Measurements from ENCODE around the gene HOXA3. TPM values are rescaled to one million over a fixed set of nuclear protein-coding genes. Genes with fewer than 3 reads are reported as not detected.

HOXA3 gene
- total RNA-seq, 1 experiment from 2014 or later, result 22.6 TPM

GRCh38 chr7:27200761-27201579, 48.6 kb upstream of the HOXA3 start:
- intact Hi-C loops (cut with micrococcal nuclease; ENCODE audit: unreplicated experiment), result loop anchor here (2.0 kb wide), 1 partner anchor 404 kb away; no protein-coding TSS in a partner anchor
- POLR2A ChIA-PET, result no interaction called here
- H3K4me3 Mint-ChIP-seq (ENCODE audit: unreplicated experiment), result peak overlapping the region; percentile 84
- H3K27me3 Mint-ChIP-seq (ENCODE audit: insufficient read depth, unreplicated experiment), result peaks cover 16% of the 10 kb centered on the region
- H3K9me3 Mint-ChIP-seq (ENCODE audit: unreplicated experiment), result no peaks in the 10 kb centered on the region
- no peaks in the 10 kb centered on the region for H3K36me3 Mint-ChIP-seq (ENCODE audit: insufficient read depth, unreplicated experiment)
- Histone ChIP-seq H3K4me1 (peaks cover 8% of the 10 kb centered on the region), H3K4me3 (ENCODE audit: low read depth, low read length) (peak overlapping the region; percentile 59), H3K27me3 (replicated peaks; ENCODE audit: control insufficient read depth, insufficient read depth, low read length) (peaks cover 2% of the 10 kb centered on the region), H3K36me3 (ENCODE audit: control insufficient read depth, insufficient read depth, low read length) (no peaks in the 10 kb centered on the region), H3K9me3 (no peaks in the 10 kb centered on the region)
- CTCF ChIA-PET, result interaction anchor here (0.5 to 1.5 kb wide), 3 partner anchors 405 to 720 kb away, joined by 3 to 8 read pairs (median 8); no protein-coding TSS in a partner anchor
- TF ChIP-seq, protein P1, sequence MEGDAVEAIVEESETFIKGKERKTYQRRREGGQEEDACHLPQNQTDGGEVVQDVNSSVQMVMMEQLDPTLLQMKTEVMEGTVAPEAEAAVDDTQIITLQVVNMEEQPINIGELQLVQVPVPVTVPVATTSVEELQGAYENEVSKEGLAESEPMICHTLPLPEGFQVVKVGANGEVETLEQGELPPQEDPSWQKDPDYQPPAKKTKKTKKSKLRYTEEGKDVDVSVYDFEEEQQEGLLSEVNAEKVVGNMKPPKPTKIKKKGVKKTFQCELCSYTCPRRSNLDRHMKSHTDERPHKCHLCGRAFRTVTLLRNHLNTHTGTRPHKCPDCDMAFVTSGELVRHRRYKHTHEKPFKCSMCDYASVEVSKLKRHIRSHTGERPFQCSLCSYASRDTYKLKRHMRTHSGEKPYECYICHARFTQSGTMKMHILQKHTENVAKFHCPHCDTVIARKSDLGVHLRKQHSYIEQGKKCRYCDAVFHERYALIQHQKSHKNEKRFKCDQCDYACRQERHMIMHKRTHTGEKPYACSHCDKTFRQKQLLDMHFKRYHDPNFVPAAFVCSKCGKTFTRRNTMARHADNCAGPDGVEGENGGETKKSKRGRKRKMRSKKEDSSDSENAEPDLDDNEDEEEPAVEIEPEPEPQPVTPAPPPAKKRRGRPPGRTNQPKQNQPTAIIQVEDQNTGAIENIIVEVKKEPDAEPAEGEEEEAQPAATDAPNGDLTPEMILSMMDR (IDR thresholded peaks at IDR 0.05; ENCODE audit: insufficient read depth in 1 of 2, low read depth in 1 of 2, low read length in 1 of 2, severe bottlenecking in 1 of 2, unreplicated experiment in 1 of 2), result no peak
- H3K4me1 Mint-ChIP-seq (ENCODE audit: low read depth, unreplicated experiment), result no peaks in the 10 kb centered on the region
- no peak overlapping the region for H3K27ac Mint-ChIP-seq (ENCODE audit: unreplicated experiment)
- no TSS peak for BruUV-seq (replicated peaks)
- DNase-seq, result no peak

GRCh38 chr7:27199849-27200760, 47.7 kb upstream of the HOXA3 start, which contains the start of gene HOXA13:
Gene HOXA13 (minus strand): TSS chr7:27200091. CDS start chr7:27200077, 14 bp downstream.
- Mint-ChIP-seq H3K27ac (ENCODE audit: unreplicated experiment) (no peak within 1 kb of the TSS), H3K27me3 (ENCODE audit: insufficient read depth, unreplicated experiment) (peaks cover 13% of the 10 kb centered on the region), H3K4me3 (ENCODE audit: unreplicated experiment) (peak within 1 kb of the TSS; percentile 84), H3K36me3 (ENCODE audit: insufficient read depth, unreplicated experiment) (no peaks in the 10 kb centered on the region), H3K9me3 (ENCODE audit: unreplicated experiment) (no peaks in the 10 kb centered on the region), H3K4me1 (ENCODE audit: low read depth, unreplicated experiment) (no peaks in the 10 kb centered on the region)
- no peaks in the 10 kb centered on the region for H3K36me3 ChIP-seq (ENCODE audit: control insufficient read depth, insufficient read depth, low read length)
- POLR2A ChIA-PET, result interaction anchor here (0.6 kb wide), 1 partner anchor 544 kb away, joined by 8 read pairs; no protein-coding TSS in a partner anchor
- H3K4me1 ChIP-seq, result peaks cover 8% of the 10 kb centered on the region
- no peaks in the 10 kb centered on the region for H3K9me3 ChIP-seq
- TF ChIP-seq, protein P1 (IDR thresholded peaks at IDR 0.05; ENCODE audit: insufficient read depth in 1 of 2, low read depth in 1 of 2, low read length in 1 of 2, severe bottlenecking in 1 of 2, unreplicated experiment in 1 of 2), result no peak
- no TSS peak for BruUV-seq (replicated peaks)
- H3K4me3 ChIP-seq (ENCODE audit: low read depth, low read length), result peak within 1 kb of the TSS; percentile 59
- intact Hi-C loops (cut with micrococcal nuclease; ENCODE audit: unreplicated experiment), result loop anchor here (2.0 to 5.0 kb wide), 2 partner anchors 405 to 582 kb away; no protein-coding TSS in a partner anchor
- CTCF ChIA-PET, result interaction anchor here (0.5 to 1.5 kb wide), 10 partner anchors 10 to 721 kb away, joined by 3 to 8 read pairs (median 3); no protein-coding TSS in a partner anchor
- peaks cover 2% of the 10 kb centered on the region for H3K27me3 ChIP-seq (replicated peaks; ENCODE audit: control insufficient read depth, insufficient read depth, low read length)
- DNase-seq, result peak; percentile 73 to 83
